ENCODE data around the gene UBL7.
"Not testable (repeated sequence)": the region's sequence is repeated elsewhere in the genome, so short reads cannot be mapped to it uniquely, and the experiment has no call there.

DNA sequence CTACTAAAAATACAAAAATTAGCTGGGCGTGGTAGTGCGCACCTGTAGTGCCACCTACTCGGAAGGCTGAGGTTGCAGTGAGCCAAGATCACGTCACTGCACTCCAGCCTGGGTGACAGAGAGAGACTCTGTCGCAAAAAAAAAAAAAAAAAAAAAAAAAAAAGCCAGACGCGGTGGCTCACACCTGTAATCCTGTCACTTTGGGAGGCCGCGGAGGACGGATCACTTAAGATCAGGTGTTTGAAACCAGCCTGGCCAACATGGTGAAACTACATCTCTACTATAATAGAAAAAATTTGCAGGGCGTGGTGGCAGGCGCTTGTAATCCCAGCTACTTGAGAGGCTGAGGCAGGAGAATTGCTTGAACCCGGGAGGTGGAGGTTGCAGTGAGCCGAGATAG, 1.2 kb downstream of the UBL7 start:
- TF ChIP-seq, protein P1, sequence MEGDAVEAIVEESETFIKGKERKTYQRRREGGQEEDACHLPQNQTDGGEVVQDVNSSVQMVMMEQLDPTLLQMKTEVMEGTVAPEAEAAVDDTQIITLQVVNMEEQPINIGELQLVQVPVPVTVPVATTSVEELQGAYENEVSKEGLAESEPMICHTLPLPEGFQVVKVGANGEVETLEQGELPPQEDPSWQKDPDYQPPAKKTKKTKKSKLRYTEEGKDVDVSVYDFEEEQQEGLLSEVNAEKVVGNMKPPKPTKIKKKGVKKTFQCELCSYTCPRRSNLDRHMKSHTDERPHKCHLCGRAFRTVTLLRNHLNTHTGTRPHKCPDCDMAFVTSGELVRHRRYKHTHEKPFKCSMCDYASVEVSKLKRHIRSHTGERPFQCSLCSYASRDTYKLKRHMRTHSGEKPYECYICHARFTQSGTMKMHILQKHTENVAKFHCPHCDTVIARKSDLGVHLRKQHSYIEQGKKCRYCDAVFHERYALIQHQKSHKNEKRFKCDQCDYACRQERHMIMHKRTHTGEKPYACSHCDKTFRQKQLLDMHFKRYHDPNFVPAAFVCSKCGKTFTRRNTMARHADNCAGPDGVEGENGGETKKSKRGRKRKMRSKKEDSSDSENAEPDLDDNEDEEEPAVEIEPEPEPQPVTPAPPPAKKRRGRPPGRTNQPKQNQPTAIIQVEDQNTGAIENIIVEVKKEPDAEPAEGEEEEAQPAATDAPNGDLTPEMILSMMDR (IDR thresholded peaks at IDR 0.05): not testable (repeated sequence)
- TF ChIP-seq EZH2 (IDR thresholded peaks at IDR 0.05; ENCODE audit: borderline replicate concordance, insufficient read depth, low read depth, low read length, poor library complexity, severe bottlenecking): not testable (repeated sequence)

All from B cell (primary cell).